HEK293 (cell line): Measurements from ENCODE around the gene APLP2.

ENCODE experiments used
- KLF16 ChIP-seq: fragments of 450-650 bp; formaldehyde crosslinking; IDR thresholded peaks from 2 replicates; pipeline ENCODE4 v1.5.1; 2017; ENCODE audit warnings: missing biosample characterization, missing genetic modification characterization
- REST ChIP-seq: fragments of 450-650 bp; formaldehyde crosslinking; IDR thresholded peaks from 2 replicates; pipeline ENCODE4 v1.5.1; 2016; ENCODE audit warnings: missing biosample characterization, missing genetic modification characterization
- ZNF621 ChIP-seq: fragments of 450-650 bp; formaldehyde crosslinking; IDR thresholded peaks from 2 replicates; pipeline ENCODE4 v1.5.1; 2017; ENCODE audit warnings: missing biosample characterization, missing genetic modification characterization

DNA sequence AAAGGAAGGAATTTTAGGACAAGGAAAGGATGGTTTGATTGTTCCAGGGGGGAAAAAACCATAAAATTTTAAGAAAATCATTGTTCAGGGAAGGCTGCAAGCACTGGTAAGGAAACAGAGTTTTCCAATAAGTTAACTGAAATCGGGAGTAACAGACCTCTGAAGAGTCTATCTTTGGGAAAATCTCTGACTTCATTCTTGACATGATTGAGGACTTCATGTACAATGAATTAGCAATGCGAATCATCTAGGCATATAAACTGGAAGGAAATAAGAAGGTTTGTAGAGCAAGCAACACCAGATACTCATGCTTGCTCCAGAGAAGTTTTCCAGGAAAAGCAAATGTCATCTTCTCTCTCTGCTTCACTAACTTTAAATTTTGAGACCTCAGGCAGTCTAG, 18.5 kb downstream of the APLP2 start:
- TF ChIP-seq REST (tag by site-specific recombination), result no peak
- no peak for TF ChIP-seq KLF16 (tag by site-specific recombination)
- TF ChIP-seq ZNF621 (tag by site-specific recombination), result no peak
